DLD1 (cell line): Measurements from ENCODE around the gene KRT17.
"Not testable (repeated sequence)": the region's sequence is repeated elsewhere in the genome, so short reads cannot be mapped to it uniquely, and the experiment has no call there.

Experiments used
- in situ Hi-C: cut with HindIII; loops from 2 replicates; pipeline ENCODE4 v1.10.0; 2017; ENCODE audit warnings: low sequenced_read_pairs

Gene KRT17

DNA sequence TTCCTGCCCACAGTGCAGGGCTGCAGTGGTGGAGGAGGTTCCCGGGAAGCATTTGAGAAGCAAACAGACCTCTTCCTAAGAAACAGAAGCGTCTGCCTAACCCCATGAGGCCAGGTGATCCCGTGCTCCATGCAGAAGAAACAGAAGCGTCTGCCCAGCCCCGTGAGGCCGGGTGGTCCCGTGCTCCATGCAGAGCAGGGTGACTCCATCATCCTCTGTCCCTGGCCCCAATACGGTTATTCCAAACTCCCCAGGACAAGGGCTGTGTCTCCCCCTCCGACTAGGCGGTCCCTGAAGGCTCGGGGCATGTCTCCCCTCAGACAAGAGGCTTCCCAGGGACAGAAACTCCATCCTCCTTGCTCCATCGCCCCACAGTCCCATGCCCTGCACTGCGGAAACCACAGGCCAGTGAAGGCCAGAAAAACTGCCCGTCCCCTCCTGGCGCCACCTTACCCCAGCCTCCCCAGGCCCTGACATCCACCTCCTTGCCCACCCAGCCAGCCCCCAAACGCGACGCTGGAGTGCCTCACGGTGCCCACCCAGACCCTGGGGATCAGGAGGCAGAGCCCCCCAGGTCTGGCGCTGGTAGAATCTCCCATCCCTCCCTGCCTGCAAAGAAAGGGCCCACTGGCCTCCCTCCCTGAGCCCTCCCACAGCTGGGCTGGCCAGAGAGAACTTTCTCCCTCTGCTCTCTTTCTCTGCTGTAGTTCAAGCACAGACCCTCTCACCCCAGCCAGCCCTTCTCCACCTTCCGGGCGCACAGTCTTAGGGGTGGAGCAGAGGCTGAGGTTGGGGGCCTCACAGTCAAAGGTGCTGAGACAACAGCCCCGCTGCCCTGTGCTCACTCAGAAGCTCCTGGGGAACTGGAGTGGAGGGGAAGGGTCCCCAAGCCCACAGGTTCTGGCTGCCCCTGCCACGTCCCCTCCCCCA lies 30.6 kb upstream of the KRT17 start:
- in situ Hi-C loops: no loop called here

DNA sequence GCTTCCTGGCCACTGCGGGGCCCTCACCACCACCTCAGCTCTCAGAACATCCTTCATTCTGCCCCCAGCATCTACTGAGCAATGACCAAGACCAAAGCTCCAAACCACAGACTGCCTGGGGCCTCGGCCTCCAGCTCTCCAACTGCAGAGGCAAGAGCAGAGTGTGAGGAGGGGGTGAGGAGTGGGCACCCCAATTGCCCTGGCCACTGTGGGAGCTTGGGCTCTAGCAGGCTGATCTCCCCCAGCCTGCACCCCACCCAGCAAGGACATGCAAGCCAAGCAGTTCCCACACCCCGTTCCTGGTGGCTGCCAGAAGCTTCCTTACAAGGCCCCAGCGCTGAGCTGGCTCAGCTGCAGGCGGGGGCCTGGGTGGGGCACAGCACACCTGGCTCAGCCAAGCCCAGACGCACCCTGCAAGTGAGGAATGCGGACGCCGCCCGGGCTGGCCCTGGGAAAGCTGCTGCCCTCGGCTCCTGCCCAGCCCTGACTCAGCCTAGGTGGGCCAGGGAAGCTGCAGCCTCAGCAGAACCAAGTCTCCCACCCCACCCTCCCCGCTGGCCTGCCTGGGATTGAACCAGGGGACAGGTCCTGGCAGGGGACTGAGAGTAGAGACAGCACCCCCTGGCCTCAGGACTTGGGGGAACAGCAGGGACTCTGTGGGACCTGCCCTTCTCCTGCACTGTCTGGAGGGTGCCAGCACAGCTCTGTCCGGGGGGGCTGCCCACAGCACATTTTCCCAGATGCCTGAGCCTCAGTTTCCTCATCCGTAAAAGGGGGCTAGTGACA lies 29.7 kb upstream of the KRT17 start:
- in situ Hi-C loops: no loop called here

DNA sequence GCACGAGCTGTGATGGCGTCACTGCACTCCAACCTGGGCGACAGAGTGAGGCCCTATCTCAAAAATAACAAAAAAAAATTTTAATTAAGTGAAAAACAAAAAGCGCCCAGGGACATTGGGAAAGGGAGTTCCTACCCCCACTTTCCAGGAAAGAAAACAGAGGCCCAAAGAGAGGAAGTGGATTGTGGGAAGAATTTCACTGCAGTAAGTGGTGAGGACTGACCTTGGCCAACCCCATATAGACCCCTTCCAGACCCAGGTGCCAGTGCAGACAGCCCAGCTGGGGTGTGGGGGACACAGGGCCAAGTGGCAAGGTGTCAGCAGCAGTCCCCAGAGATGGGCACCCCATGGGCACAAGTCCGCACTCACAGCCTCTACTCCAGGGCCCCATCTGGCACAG lies 29.0 kb upstream of the KRT17 start:
- in situ Hi-C loops: no loop called here

GRCh38 chr17:41652461-41652970 lies 28.1 kb upstream of the KRT17 start:
- in situ Hi-C loops: no loop called here

- in situ Hi-C loops: no loop called here
These were observed 27.5 kb upstream of the KRT17 start for GRCh38 chr17:41651625-41652460.

DNA sequence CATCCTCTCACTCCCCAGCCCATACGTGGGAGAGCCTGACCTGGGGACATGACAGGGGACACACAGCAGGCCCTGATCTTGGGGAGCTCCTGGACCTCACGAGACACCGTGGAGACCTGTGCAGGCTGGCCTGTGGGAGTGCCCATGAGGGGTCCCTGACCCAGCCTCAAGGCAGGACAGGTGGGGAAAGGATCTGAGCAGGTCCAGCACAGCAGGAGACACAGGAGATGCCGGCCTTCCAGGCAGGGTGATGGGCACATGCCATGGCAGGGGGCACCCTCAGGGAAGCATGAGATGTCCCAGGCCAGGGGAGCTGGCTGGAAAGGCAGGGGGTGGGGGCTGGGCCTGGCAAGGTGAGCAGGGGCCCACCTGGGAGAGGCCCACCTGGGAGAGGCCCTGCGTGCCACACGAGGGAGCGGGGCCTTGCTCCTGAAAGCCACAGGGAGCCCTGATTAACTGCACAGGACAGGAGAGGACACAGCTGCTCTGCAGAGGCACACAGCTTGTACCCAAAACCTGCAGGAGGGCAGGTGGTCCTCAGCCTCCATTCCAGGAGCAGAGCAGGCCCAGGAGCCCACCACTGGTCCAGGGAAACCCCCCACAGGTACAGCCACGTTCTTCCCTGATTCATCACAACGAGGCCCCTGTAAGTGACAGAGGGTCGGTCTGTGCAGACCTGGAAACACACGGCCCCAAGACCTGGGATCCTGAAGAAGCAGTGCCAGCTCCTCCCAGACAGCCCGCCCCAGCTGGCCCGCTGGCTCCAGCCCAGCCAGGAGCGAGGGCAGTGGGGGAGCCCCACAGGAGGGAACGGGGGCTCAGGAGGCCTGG lies 26.6 kb upstream of the KRT17 start:
- in situ Hi-C loops: no loop called here

DNA sequence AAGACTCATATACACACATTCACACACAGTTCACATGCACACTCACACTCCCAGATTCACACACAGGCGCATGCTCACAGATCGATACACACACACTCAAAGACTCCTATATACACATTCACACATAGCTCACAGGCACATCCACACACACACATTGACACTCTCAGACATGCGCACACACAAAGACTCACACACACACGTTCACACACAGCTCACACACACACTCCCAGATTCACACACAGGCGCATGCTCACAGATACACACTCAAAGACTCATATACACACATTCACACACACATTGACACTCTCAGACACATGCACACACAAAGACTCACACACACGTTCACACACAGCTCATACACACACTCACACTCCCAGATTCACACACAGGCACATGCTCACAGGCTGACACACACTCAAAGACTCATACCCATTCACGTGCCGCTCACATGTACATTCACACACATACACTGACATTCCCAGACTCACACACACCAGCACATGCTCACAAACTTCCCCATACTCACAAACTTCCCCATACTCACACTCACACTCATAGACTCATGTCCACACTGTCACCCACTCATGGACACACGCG lies 25.6 kb upstream of the KRT17 start:
- in situ Hi-C loops: no loop called here

DNA sequence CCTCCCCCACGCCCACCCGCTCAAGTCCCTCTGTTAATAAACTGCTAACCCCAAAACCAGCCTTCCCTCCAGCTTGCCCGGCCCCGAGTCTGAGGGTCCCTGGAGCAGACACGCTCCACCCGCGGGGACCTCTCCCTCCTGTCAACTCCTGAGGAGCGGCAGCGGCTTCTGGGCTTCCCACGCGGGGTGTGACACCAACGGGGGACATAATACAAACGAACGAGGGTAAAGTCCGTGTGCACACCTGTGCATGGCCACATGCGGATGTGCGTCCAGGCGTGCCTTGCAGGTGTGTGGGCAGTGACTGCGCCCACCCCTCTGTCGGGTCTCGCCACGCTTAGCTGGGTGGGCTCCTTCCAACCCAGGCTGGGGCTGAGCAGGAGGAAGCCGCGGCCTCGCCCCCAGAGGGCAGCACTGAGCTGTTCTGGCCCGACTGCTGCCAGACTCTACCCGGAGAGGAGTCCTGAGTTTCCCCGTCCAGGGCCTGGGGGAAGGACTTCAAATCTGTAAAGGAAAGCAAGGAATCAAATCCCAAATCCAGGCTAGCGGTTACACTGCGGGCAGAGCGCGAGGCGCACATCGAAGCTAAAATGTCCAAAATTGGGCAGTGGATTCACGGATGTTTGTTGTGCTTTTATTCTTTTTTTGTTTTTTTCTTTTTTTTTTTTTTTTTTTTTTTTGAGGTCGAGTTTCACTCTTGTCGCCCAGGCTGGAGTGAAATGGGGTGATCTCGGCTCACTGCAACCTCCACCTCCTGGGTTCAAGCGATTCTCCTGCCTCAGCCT lies 24.2 kb upstream of the KRT17 start:
- in situ Hi-C loops: no loop called here

DNA sequence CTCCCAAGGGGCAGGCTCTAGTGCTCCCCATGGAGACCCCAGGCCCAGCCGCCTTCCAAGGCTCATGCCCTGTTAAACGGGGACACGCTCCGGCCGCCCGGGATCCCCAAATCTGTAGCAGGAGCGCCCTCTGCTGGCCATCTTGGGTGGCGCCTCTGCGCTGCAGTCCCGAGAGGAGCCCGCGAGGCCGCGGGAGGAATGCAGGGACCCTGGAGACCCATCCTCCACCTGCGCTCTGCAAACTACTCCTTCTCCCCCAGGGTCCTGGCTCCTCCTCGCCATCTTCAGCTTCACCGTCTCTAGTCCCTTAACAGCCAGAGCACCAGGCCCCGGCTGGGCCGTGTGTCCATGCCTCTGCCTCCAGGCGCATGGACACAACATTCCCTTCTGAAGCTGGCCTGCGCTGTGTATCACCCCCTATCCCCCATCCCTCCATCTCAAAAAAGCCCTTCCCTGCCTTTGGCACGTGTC lies 23.6 kb upstream of the KRT17 start:
- in situ Hi-C loops: no loop called here

GRCh38 chr17:41647038-41647813 lies 22.9 kb upstream of the KRT17 start:
- in situ Hi-C loops: no loop called here

DNA sequence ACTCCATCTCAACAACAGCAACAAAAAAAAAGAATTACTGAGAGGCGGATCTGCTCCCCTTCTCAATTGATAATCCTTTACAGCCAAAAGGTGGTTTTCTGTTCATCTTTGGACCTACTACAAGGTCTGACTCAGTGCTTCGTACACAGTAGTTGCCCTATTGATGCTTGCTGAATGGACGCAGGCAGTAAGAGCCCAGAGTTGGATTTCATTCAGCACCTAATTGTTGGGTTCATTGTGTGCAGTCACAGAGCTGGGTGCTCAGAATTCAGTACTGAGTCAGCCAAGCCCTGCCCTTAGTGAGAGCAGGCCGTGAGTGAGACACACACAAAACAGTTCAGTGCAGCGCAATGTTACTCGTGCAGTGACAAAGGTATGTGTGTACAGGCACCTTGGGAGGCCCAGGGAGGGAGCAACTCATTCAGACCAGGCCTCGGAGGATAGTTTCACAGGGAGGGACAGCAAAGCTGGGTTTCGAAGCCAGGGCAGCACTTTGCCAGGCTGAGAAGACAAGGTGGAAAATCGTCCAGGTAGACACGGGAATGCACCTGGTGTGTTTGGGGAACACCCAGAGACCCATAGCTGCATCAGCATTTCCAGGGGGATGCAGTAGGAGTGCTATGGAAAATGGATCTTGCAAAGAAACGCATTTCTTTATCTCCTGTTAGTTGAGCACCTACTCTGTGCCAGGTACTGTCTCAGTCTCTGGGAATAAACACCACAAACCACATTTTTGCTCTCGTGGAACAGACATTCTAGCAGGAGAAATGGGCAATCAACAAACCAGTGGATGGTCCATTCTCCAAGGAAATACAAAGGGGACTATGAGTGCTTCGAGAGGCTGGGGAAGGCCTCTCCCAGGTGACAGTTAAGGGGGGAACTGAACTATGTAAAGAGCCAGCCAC lies 18.1 kb upstream of the KRT17 start:
- in situ Hi-C loops: no loop called here

- in situ Hi-C loops: not testable (repeated sequence)
These were observed 16.2 kb upstream of the KRT17 start for GRCh38 chr17:41640596-41640995.

DNA sequence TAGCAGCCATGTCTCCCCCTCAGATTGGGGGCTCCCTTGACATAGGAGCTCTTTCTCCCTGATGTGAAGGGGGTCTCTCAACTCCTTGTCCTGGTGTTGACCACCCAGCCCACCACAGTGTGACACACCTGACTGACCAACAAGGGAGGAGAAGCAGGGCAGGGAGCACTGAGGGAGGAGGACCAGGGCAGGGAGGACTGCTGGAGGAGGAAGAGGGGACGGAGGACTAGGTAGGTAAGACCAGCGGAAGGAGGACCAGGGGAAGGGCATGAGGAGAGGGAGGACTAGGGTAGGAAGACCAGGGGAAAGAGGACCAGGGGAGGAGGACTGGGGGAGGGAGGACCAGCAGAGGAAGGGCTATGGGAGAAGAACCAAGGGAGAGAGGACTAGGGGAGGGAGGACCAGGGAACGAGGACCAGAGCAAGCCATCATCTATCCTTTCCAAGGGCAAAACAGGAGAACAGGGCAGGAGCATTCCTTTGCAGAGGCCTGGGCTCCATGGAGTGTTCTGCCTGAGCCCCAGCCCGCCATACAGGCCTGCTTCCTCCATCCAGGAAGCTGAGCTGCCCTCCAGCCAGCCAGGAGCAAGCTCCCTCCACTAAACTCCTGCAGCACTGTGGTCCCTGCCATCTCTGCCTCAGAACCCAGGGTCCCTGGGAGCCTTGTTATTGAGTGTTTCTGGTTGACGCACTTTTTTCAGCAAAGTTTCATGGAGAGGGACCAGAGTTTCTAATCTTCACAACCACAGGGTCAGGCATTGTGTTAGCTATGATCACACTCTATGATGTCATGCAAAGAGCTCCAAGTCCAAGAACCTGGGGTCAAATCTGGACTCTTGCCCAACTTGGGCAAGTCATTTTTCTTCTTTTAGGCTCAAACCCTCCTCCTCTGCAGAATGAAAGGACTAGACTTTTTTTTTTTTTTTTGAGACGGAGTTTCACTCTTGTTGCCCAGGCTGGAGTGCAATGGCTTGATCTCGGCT lies 15.4 kb upstream of the KRT17 start:
- in situ Hi-C loops: loop anchor here (5.0 kb wide), 1 partner anchor 87 kb away; no protein-coding TSS in a partner anchor

GRCh38 chr17:41638941-41639340 lies 14.6 kb upstream of the KRT17 start:
- in situ Hi-C loops: loop anchor here (5.0 kb wide), 1 partner anchor 87 kb away; no protein-coding TSS in a partner anchor

DNA sequence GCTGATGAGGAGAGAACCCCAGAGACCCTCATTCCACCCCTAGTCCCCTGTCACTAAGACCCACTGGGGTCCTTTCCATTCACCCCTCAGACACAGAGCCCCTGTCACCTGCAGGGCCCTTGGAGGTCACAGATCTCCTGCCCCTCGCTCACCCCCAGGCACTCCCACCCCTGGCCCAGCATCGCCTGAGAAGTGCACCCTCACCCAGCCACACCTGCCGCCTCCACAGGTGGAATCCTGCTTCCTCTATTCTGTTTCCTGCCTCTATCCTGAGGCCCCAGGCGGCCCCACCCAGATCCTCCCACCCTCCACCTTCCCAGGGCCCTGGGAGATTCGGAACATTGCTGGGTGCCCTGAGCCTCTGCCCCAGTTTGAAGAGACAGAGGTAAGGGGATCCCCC lies 13.8 kb upstream of the KRT17 start:
- in situ Hi-C loops: loop anchor here (5.0 kb wide), 1 partner anchor 86 kb away; no protein-coding TSS in a partner anchor
